GM12878 (cell line): ENCODE data around the gene ATXN7L1. TPM values are rescaled to one million over a fixed set of nuclear protein-coding genes. Genes with fewer than 3 reads are reported as not detected.

Experiments used
- FOXK2 ChIP-seq: fragments of 450-650 bp; IDR thresholded peaks from 2 replicates; pipeline ENCODE4 v1.6.1; 2017; ENCODE audit warnings: mild to moderate bottlenecking, moderate library complexity
- HDGF ChIP-seq: fragments of 450-650 bp; IDR thresholded peaks from 2 replicates; pipeline ENCODE4 v1.6.1; 2016; ENCODE audit warnings: antibody characterized with exemption
- KDM1A ChIP-seq: fragments of 200-600 bp; sonication (generic); IDR thresholded peaks from 2 replicates; pipeline ENCODE4 v1.6.1; 2016; ENCODE audit warnings: borderline replicate concordance
- KLF5 ChIP-seq: fragments of 450-650 bp; IDR thresholded peaks from 2 replicates; pipeline ENCODE4 v1.6.1; 2014; ENCODE audit warnings: mild to moderate bottlenecking; ENCODE audit not compliant: partially characterized antibody
- MTA2 ChIP-seq: fragments of 450-650 bp; IDR thresholded peaks from 2 replicates; pipeline ENCODE4 v1.6.1; 2016; ENCODE audit warnings: low read depth, mild to moderate bottlenecking, moderate library complexity
- NBN ChIP-seq: fragments of 450-650 bp; IDR thresholded peaks from 2 replicates; pipeline ENCODE4 v1.6.1; 2016
- NFXL1 ChIP-seq: fragments of 450-650 bp; IDR thresholded peaks from 2 replicates; pipeline ENCODE4 v1.6.1; 2017; ENCODE audit warnings: antibody characterized with exemption, mild to moderate bottlenecking, borderline replicate concordance
- NR2F1 ChIP-seq: fragments of 450-650 bp; conservative IDR thresholded peaks from 2 replicates; pipeline ENCODE4 v1.6.1; 2017; ENCODE audit warnings: mild to moderate bottlenecking
- PAX5 ChIP-seq: IDR thresholded peaks from 2 replicates; pipeline ENCODE4 v1.6.1; 2011; ENCODE audit warnings: low read depth, low read length, borderline replicate concordance
- POLR2AphosphoS5 ChIP-seq: IDR thresholded peaks from 2 replicates; pipeline ENCODE4 v1.6.1; 2011; ENCODE audit warnings: mild to moderate bottlenecking, low read length, inconsistent platforms
- RBBP5 ChIP-seq: fragments of 200-600 bp; sonication (generic); conservative IDR thresholded peaks from 2 replicates; pipeline ENCODE4 v1.6.1; 2016
- RCOR1 ChIP-seq: conservative IDR thresholded peaks from 2 replicates; pipeline ENCODE4 v1.6.1; 2012; ENCODE audit warnings: low read depth, low read length, improper control_type of control experiment
- SKIL ChIP-seq: fragments of 450-650 bp; IDR thresholded peaks from 2 replicates; pipeline ENCODE4 v1.6.1; 2017; ENCODE audit warnings: mild to moderate bottlenecking, low read depth, inconsistent platforms; ENCODE audit not compliant: poor library complexity, severe bottlenecking
- USF1 ChIP-seq: IDR thresholded peaks from 2 replicates; pipeline ENCODE4 v1.6.1; 2011; ENCODE audit warnings: borderline replicate concordance, low read depth, mild to moderate bottlenecking, moderate library complexity, mixed read lengths, low read length; ENCODE audit not compliant: insufficient read depth; ENCODE audit errors: extremely low read length
- WRNIP1 ChIP-seq: IDR thresholded peaks from 2 replicates; pipeline ENCODE4 v1.6.1; 2011; ENCODE audit warnings: low read depth, low read length, improper control_type of control experiment, borderline replicate concordance
- ZNF207 ChIP-seq: fragments of 450-650 bp; IDR thresholded peaks from 2 replicates; pipeline ENCODE4 v1.6.1; 2014; ENCODE audit warnings: antibody characterized with exemption, mild to moderate bottlenecking, borderline replicate concordance
- ZNF24 ChIP-seq: fragments of 450-650 bp; IDR thresholded peaks from 2 replicates; pipeline ENCODE4 v1.6.1; 2017; ENCODE audit warnings: antibody characterized with exemption, mild to moderate bottlenecking
- ZNF384 ChIP-seq: IDR thresholded peaks from 2 replicates; pipeline ENCODE4 v1.6.1; 2012; ENCODE audit warnings: low read depth, mild to moderate bottlenecking, low read length, improper control_type of control experiment, borderline replicate concordance
- ZNF622 ChIP-seq: fragments of 450-650 bp; IDR thresholded peaks from 2 replicates; pipeline ENCODE4 v1.6.1; 2017; ENCODE audit warnings: mild to moderate bottlenecking, inconsistent platforms
- polyA plus RNA-seq, 11 experiments: library from polyadenylated mRNA; depleted of rRNA in 4 of 11; unstranded in 6 of 11; stranded (reverse) in 5 of 11; fragments of >200 nt; fragmentation: Nextera tagmentation in 4 of 11; fragmentation: Illumina TruSeq in 1 of 11; extraction: Ambion mirVana in 4 of 11; extraction: Trizol in 1 of 11; gene quantifications; 1 replicate in 1 of 11; 2 replicates in 10 of 11; pipeline versions ENCODE4 v1.2.1 to v1.2.3, GENCODE V29; 2011 to 2016; ENCODE audit warnings: inconsistent platforms in 2 of 11, missing spikeins in 2 of 11, low read depth in 1 of 11
- total RNA-seq, 4 experiments: library from RNA; depleted of rRNA in 3 of 4; stranded (reverse); fragments of >200 nt in 3 of 4; fragmentation: Illumina TruSeq in 1 of 4; extraction: Trizol in 1 of 4; gene quantifications; 2 replicates each; pipeline versions ENCODE4 v1.2.1 to v1.2.3, GENCODE V29; 2013 to 2021
- TF ChIP-seq, protein P1 (sequence below): fragments of 450-650 bp; IDR thresholded peaks from 2 replicates; pipeline ENCODE4 v1.6.1; 2016; ENCODE audit warnings: mild to moderate bottlenecking, moderate library complexity, borderline replicate concordance

Gene ATXN7L1
- total and polyA plus RNA-seq, 10 of the 15 experiments (the other 5 are each of a cell fraction or from before 2014, with no cell fraction given), result 0.40 to 2.9 (median 1.2) TPM

DNA sequence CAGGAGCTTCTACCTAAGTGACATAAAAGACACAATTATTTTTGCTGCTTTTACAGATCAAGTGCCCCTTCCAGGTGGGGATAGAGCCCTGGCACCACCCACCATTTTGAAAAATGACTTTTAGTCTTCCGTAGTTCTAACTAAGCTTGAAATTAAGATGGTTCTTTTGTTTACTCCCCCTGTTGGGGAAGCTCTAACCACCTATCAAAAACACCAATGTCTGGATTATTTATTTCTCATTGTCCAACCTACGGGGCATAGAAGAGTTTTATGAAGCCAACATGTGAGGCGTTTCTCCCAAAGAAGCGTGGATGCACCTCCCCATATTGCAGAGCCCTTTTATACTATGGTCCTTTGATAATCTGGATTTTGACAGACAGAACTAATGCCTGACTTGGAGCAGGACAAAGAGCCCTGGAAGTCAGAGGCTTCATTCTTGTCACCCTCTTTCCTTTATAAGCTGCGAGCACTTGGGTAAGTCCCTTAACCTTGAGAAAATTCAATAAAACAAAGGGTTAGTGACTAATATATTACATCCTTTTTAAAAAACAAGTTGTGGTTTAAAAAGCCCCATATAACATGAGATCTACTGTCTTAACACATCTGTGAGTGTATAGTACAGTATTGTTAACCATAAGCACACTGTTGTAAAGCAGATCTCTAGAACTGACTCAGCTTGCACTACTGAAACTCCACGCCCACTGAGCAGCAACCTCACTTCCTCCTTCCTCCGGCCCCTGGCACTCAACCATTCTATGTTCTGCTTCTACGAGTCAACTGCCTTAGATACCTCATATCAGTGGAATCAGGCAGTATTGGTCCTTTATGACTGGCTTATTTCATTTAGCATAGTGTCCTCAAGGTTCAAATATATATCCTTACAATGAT lies 67.5 kb downstream of the ATXN7L1 start (continued):
- peak; percentile 99 for TF ChIP-seq PAX5
- 0 out of 2 replicates have a peak, but pooled peaks have one; percentile 14 for TF ChIP-seq HDGF
- TF ChIP-seq SKIL, result peak; percentile 95
- peak; percentile 98 for TF ChIP-seq NBN
- TF ChIP-seq KLF5, result peak; percentile 93
- TF ChIP-seq RCOR1, result peak; percentile 84; the same call in 1 of the 2 replicates
- peak; percentile 44; the same call in 1 of the 2 replicates for TF ChIP-seq ZNF384
- TF ChIP-seq FOXK2, result no peak
- TF ChIP-seq ZNF24, result peak; percentile 79
- no peak for TF ChIP-seq USF1
- TF ChIP-seq, protein P1, sequence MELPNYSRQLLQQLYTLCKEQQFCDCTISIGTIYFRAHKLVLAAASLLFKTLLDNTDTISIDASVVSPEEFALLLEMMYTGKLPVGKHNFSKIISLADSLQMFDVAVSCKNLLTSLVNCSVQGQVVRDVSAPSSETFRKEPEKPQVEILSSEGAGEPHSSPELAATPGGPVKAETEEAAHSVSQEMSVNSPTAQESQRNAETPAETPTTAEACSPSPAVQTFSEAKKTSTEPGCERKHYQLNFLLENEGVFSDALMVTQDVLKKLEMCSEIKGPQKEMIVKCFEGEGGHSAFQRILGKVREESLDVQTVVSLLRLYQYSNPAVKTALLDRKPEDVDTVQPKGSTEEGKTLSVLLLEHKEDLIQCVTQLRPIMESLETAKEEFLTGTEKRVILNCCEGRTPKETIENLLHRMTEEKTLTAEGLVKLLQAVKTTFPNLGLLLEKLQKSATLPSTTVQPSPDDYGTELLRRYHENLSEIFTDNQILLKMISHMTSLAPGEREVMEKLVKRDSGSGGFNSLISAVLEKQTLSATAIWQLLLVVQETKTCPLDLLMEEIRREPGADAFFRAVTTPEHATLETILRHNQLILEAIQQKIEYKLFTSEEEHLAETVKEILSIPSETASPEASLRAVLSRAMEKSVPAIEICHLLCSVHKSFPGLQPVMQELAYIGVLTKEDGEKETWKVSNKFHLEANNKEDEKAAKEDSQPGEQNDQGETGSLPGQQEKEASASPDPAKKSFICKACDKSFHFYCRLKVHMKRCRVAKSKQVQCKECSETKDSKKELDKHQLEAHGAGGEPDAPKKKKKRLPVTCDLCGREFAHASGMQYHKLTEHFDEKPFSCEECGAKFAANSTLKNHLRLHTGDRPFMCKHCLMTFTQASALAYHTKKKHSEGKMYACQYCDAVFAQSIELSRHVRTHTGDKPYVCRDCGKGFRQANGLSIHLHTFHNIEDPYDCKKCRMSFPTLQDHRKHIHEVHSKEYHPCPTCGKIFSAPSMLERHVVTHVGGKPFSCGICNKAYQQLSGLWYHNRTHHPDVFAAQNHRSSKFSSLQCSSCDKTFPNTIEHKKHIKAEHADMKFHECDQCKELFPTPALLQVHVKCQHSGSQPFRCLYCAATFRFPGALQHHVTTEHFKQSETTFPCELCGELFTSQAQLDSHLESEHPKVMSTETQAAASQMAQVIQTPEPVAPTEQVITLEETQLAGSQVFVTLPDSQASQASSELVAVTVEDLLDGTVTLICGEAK, result no peak; the same call in 1 of the 2 replicates
- TF ChIP-seq POLR2AphosphoS5, result peak; percentile 52; the same call in 1 of the 2 replicates
- peak; percentile 90; the same call in 1 of the 2 replicates for TF ChIP-seq WRNIP1
- no peak for TF ChIP-seq ZNF622
- no peak for TF ChIP-seq KDM1A
- TF ChIP-seq RBBP5, result no peak
- peak; percentile 88 for TF ChIP-seq NR2F1
- TF ChIP-seq NFXL1, result no peak
- TF ChIP-seq MTA2, result peak; percentile 98
- peak; percentile 83; the same call in 1 of the 2 replicates for TF ChIP-seq ZNF207
